SK-N-SH (cell line): Measurements from ENCODE around the gene ZFHX3. TPM values are rescaled to one million over a fixed set of nuclear protein-coding genes. Genes with fewer than 3 reads are reported as not detected.
"Not testable (repeated sequence)": the region's sequence is repeated elsewhere in the genome, so short reads cannot be mapped to it uniquely, and the experiment has no call there.

ENCODE experiments used
- CTCF ChIA-PET: fragments of 300-600, 350-600 bp; formaldehyde crosslinking; extraction: SDS; loops from one replicate; lab custom pipeline; 2021; lab: Yijun Ruan, JAX
- POLR2A ChIA-PET: fragments of 350-600 bp; sonication (Branson Sonifier 250); formaldehyde crosslinking; extraction: SDS; loops from one replicate; lab custom pipeline; 2020; ENCODE audit warnings: antibody characterized with exemption, inconsistent platforms; lab: Yijun Ruan, JAX
- DNase-seq: peaks from one replicate; pipeline ENCODE4 v3.0.0; 2012
- H2AFZ ChIP-seq: fragments of 200-600 bp; sonication (generic); 2 replicates; pipeline ENCODE4 v1.8.1; 2016; ENCODE audit warnings: antibody characterized with exemption, mild to moderate bottlenecking, low read depth
- H3F3A ChIP-seq: fragments of 200-600 bp; sonication (generic); replicated peaks from 2 replicates; pipeline ENCODE3; 2016; ENCODE audit warnings: antibody characterized with exemption, mild to moderate bottlenecking; ENCODE audit not compliant: insufficient read depth
- H3K27ac ChIP-seq, 2 experiments: fragments of 200-500 bp in 1 of 2; fragments of 200-600 bp in 1 of 2; sonication (Bioruptor generic) in 1 of 2; sonication (generic), shearing (Covaris generic) in 1 of 2; 2 replicates each; pipeline versions ENCODE4 v1.5.1 to v1.6.1; 2014 to 2016; ENCODE audit warnings: low read depth in 2 of 2, inconsistent platforms in 1 of 2, low read length in 1 of 2, mild to moderate bottlenecking in 1 of 2, mixed read lengths in 1 of 2
- H3K27me3 ChIP-seq: fragments of 200-600 bp; sonication (generic), shearing (Covaris generic); 2 replicates; pipeline ENCODE4 v1.6.1; 2016; ENCODE audit warnings: mixed run types; ENCODE audit not compliant: insufficient read depth
- H3K36me3 ChIP-seq, 2 experiments: fragments of 200-500 bp in 1 of 2; fragments of 200-600 bp in 1 of 2; sonication (Bioruptor generic) in 1 of 2; sonication (generic) in 1 of 2; replicated peaks in 1 of 2; 2 replicates each; pipeline versions ENCODE3 to v1.5.1; 2014 to 2016; ENCODE audit warnings: low read length in 1 of 2, mild to moderate bottlenecking in 1 of 2; ENCODE audit not compliant: insufficient read depth in 2 of 2, control insufficient read depth in 1 of 2
- H3K4me1 ChIP-seq, 2 experiments: fragments of 200-500 bp in 1 of 2; fragments of 200-600 bp in 1 of 2; sonication (Bioruptor generic) in 1 of 2; sonication (generic), shearing (Covaris generic) in 1 of 2; 2 replicates each; pipeline versions ENCODE4 v1.5.1 to v1.6.1; 2014 to 2016; ENCODE audit warnings: low read depth in 1 of 2, low read length in 1 of 2, mixed run types in 1 of 2; ENCODE audit not compliant: insufficient read depth in 2 of 2, control insufficient read depth in 1 of 2
- H3K4me2 ChIP-seq: fragments of 200-600 bp; sonication (generic), shearing (Covaris generic); 2 replicates; pipeline ENCODE4 v1.6.1; 2017; ENCODE audit warnings: mixed run types
- H3K4me3 ChIP-seq, 2 experiments: fragments of 200-500 bp in 1 of 2; fragments of 200-600 bp in 1 of 2; sonication (Bioruptor generic) in 1 of 2; sonication (generic), shearing (Covaris generic) in 1 of 2; 2 replicates each; pipeline versions ENCODE4 v1.5.1 to v1.8.1; 2014 to 2016; ENCODE audit warnings: low read depth in 2 of 2, inconsistent platforms in 1 of 2, low read length in 1 of 2, mild to moderate bottlenecking in 1 of 2, mixed read lengths in 1 of 2, moderate library complexity in 1 of 2
- H3K79me2 ChIP-seq: fragments of 200-600 bp; sonication (generic); 2 replicates; pipeline ENCODE4 v1.8.1; 2017; ENCODE audit warnings: mild to moderate bottlenecking; ENCODE audit not compliant: insufficient read depth
- H3K9ac ChIP-seq: fragments of 200-600 bp; sonication (generic); 2 replicates; pipeline ENCODE4 v1.6.1; 2017; ENCODE audit warnings: mixed run types
- H3K9me2 ChIP-seq: fragments of 200-600 bp; sonication (generic); 2 replicates; pipeline ENCODE4 v1.6.1; 2017; ENCODE audit warnings: mixed run types
- H3K9me3 ChIP-seq: fragments of 200-600 bp; sonication (generic); 2 replicates; pipeline ENCODE4 v1.6.1; 2017; ENCODE audit warnings: mixed run types, mild to moderate bottlenecking, moderate library complexity
- H4K20me1 ChIP-seq: fragments of 200-600 bp; sonication (generic); 2 replicates; pipeline ENCODE4 v1.6.1; 2017; ENCODE audit warnings: mild to moderate bottlenecking, mixed run types; ENCODE audit not compliant: insufficient read depth
- MXI1 ChIP-seq: IDR thresholded peaks from 2 replicates; pipeline ENCODE4 v1.6.1; 2012; ENCODE audit warnings: mild to moderate bottlenecking, low read depth, low read length, improper control_type of control experiment
- NFIC ChIP-seq: IDR thresholded peaks from 2 replicates; pipeline ENCODE4 v1.4.0; 2012; ENCODE audit warnings: borderline replicate concordance
- NRF1 ChIP-seq: IDR thresholded peaks from 2 replicates; pipeline ENCODE4 v1.6.1; 2012; ENCODE audit warnings: low read depth, mild to moderate bottlenecking, low read length
- PBX3 ChIP-seq: IDR thresholded peaks from 2 replicates; pipeline ENCODE4; 2012
- POLR2AphosphoS5 ChIP-seq: IDR thresholded peaks from 2 replicates; pipeline ENCODE4 v1.6.1; 2012; ENCODE audit warnings: low read depth, low read length
- RCOR1 ChIP-seq: fragments of 150-350 bp; IDR thresholded peaks from 2 replicates; pipeline ENCODE4 v1.6.1; 2017; ENCODE audit warnings: antibody characterized with exemption, low read length
- REST ChIP-seq: IDR thresholded peaks from 2 replicates; pipeline ENCODE4 v1.6.1; 2012; ENCODE audit warnings: mild to moderate bottlenecking, low read depth, low read length, moderate library complexity
- RFX5 ChIP-seq: IDR thresholded peaks from 2 replicates; pipeline ENCODE4 v1.6.1; 2012; ENCODE audit warnings: mild to moderate bottlenecking, improper control_type of control experiment, low read length
- RXRA ChIP-seq: IDR thresholded peaks from 2 replicates; pipeline ENCODE4 v1.4.0; 2012; ENCODE audit warnings: low read depth, mild to moderate bottlenecking, borderline replicate concordance
- SIN3A ChIP-seq: IDR thresholded peaks from 2 replicates; pipeline ENCODE4 v1.6.1; 2012; ENCODE audit warnings: low read depth, mild to moderate bottlenecking, low read length, moderate library complexity, borderline replicate concordance
- TCF12 ChIP-seq: IDR thresholded peaks from 2 replicates; pipeline ENCODE4 v1.4.0; 2012
- TEAD4 ChIP-seq: IDR thresholded peaks from 2 replicates; pipeline ENCODE4 v1.4.0; 2012; ENCODE audit warnings: mild to moderate bottlenecking, borderline replicate concordance; ENCODE audit not compliant: insufficient read depth
- USF2 ChIP-seq: fragments of 150-350 bp; IDR thresholded peaks from 2 replicates; pipeline ENCODE4 v1.6.1; 2017; ENCODE audit warnings: antibody characterized with exemption, low read length, low read depth, borderline replicate concordance
- ZBTB33 ChIP-seq: IDR thresholded peaks from 2 replicates; pipeline ENCODE4 v1.4.0; 2012; ENCODE audit warnings: low read depth, borderline replicate concordance
- WGBS: methylation state at CpG from one replicate; pipeline ENCODE4 v1.1.6; 2017; ENCODE audit warnings: low lambda C conversion rate; 5-methylcytosine and 5-hydroxymethylcytosine counted together
- polyA plus RNA-seq, 3 experiments: library from polyadenylated mRNA; depleted of rRNA; stranded (reverse); fragments of >200 nt; gene quantifications; 2 replicates each; pipeline ENCODE4 v1.2.3, GENCODE V29; 2012

ZFHX3 gene
- polyA plus RNA-seq, 1 of the 3 experiments (the other 2 are of a cell fraction) = 2.0 TPM

GRCh38 chr16:72989579-72990551 is 58.1 kb downstream of the ZFHX3 start (continued):
- TF ChIP-seq REST (no peak), RCOR1 (no peak), RXRA (no peak; the same call in 1 of the 2 replicates), TEAD4 (peak; percentile 90), RFX5 (no peak), POLR2AphosphoS5 (peak; percentile 67; the same call in 1 of the 2 replicates), MXI1 (no peak), NFIC (peak; percentile 89), PBX3 (peak; percentile 64), TCF12 (peak; percentile 85), SIN3A (no peak), NRF1 (no peak), USF2 (no peak), ZBTB33 (peak; percentile 48; the same call in 1 of the 2 replicates)

- peak overlapping the region in 1 of 2 experiments; percentile 58; a peak in 1 of 4 replicates for H3K4me3 ChIP-seq
Observed at GRCh38 chr16:72989203-72989578, 58.7 kb downstream of the ZFHX3 start.

More at GRCh38 chr16:72989203-72989578, 58.7 kb downstream of the ZFHX3 start:
- H3K27me3 ChIP-seq, DNase-seq, CTCF ChIA-PET, H3K9me3 ChIP-seq, H3K36me3 ChIP-seq, POLR2A ChIA-PET, H3K9me2 ChIP-seq, H4K20me1 ChIP-seq, H2AFZ ChIP-seq: not testable (repeated sequence)
- peaks cover 29% of the 10 kb centered on the region for H3F3A ChIP-seq
- peak overlapping the region; percentile 67 to 95; a peak in 3 of 4 replicates for H3K27ac ChIP-seq
- H3K4me1 ChIP-seq = peaks cover 46 to 49% of the 10 kb centered on the region in 2 experiments; a peak in 3 of 4 replicates
- H3K79me2 ChIP-seq = peaks cover 89% of the 10 kb centered on the region
- peak overlapping the region; percentile 83 for H3K4me2 ChIP-seq
- peak overlapping the region; percentile 69; the same call in 1 of the 2 replicates for H3K9ac ChIP-seq
- WGBS = 75% methylated on average over 7 of the region's 7 CpGs
